Fibroblast of lung (primary cell): ENCODE measurements around the gene ARHGEF33. TPM values are rescaled to one million over a fixed set of nuclear protein-coding genes. Genes with fewer than 3 reads are reported as not detected.
A peak's percentile ranks its signal among the peaks of the same experiment; 100 is the strongest.

Source experiments
- DNase-seq, 2 donors: peaks; one replicate each; pipeline versions ENCODE4 v3.0.0 to v3.0.0-alpha.2; 2010; ENCODE audit warnings: low read depth in 2 of 2
- H2AFZ ChIP-seq: 2 replicates; pipeline ENCODE4 v1.5.1; 2012; ENCODE audit warnings: low read length, control low read depth, inconsistent platforms
- H3K27ac ChIP-seq: 2 replicates; pipeline ENCODE4 v1.5.1; 2011; ENCODE audit warnings: low read length, control low read depth; ENCODE audit not compliant: insufficient read depth
- H3K27me3 ChIP-seq: 2 replicates; pipeline ENCODE4 v1.5.1; 2011; ENCODE audit warnings: mild to moderate bottlenecking, low read length; ENCODE audit not compliant: control insufficient read depth, insufficient read depth
- H3K36me3 ChIP-seq: 2 replicates; pipeline ENCODE4 v1.5.1; 2011; ENCODE audit warnings: low read length; ENCODE audit not compliant: control insufficient read depth, insufficient read depth
- H3K4me1 ChIP-seq: 2 replicates; pipeline ENCODE4 v1.5.1; 2011; ENCODE audit warnings: low read length; ENCODE audit not compliant: control insufficient read depth, insufficient read depth; ENCODE audit errors: extremely low read depth
- H3K4me2 ChIP-seq: 2 replicates; pipeline ENCODE4 v1.5.1; 2011; ENCODE audit warnings: low read length, control low read depth; ENCODE audit not compliant: insufficient read depth; ENCODE audit errors: extremely low read depth
- H3K4me3 ChIP-seq, 4 experiments: fragments of 200-600 bp in 1 of 4; sonication (generic) in 1 of 4; replicated peaks in 1 of 4; 2 replicates each; pipeline ENCODE4 v1.5.1; 2011 to 2016; ENCODE audit warnings: low read length in 4 of 4, low read depth in 3 of 4, mild to moderate bottlenecking in 3 of 4, control low read depth in 2 of 4, inconsistent platforms in 1 of 4, mixed read lengths in 1 of 4; ENCODE audit not compliant: insufficient read depth in 1 of 4; ENCODE audit errors: control extremely low read depth in 1 of 4
- H3K79me2 ChIP-seq: 2 replicates; pipeline ENCODE4 v1.5.1; 2012; ENCODE audit warnings: mild to moderate bottlenecking, low read length, inconsistent platforms; ENCODE audit not compliant: control insufficient read depth, insufficient read depth
- H3K9ac ChIP-seq: 2 replicates; pipeline ENCODE4 v1.5.1; 2011; ENCODE audit warnings: mild to moderate bottlenecking, low read length, control low read depth; ENCODE audit not compliant: insufficient read depth
- H3K9me3 ChIP-seq: 2 replicates; pipeline ENCODE4 v1.5.1; 2012; ENCODE audit warnings: low read depth, low read length; ENCODE audit not compliant: control insufficient read depth, insufficient read depth
- H4K20me1 ChIP-seq: 2 replicates; pipeline ENCODE4 v1.5.1; 2011; ENCODE audit warnings: low read length; ENCODE audit not compliant: control insufficient read depth, insufficient read depth; ENCODE audit errors: extremely low read depth
- CTCF ChIP-seq, 2 donors: IDR thresholded peaks in 1 of 2; conservative IDR thresholded peaks in 1 of 2; 1 replicate in 1 of 2; 2 replicates in 1 of 2; pipeline ENCODE4 v1.5.1; 2011 to 2012; ENCODE audit warnings: low read length in 2 of 2, control low read depth in 1 of 2, inconsistent platforms in 1 of 2, low read depth in 1 of 2, mild to moderate bottlenecking in 1 of 2
- EZH2 ChIP-seq: IDR thresholded peaks from 2 replicates; pipeline ENCODE4 v1.5.1; 2012; ENCODE audit warnings: low read length, control low read depth, mild to moderate bottlenecking; ENCODE audit errors: missing control alignments
- polyA plus RNA-seq, 2 donors: library from polyadenylated mRNA; depleted of rRNA in 1 of 2; stranded (reverse) in 1 of 2; unstranded in 1 of 2; fragments of >200 nt; gene quantifications; 2 replicates each; pipeline ENCODE4 v1.2.1, GENCODE V29; 2011 to 2012; ENCODE audit warnings: missing spikeins in 1 of 2
- total RNA-seq: library from RNA; depleted of rRNA; stranded (reverse); fragments of >200 nt; gene quantifications from 2 replicates; pipeline ENCODE4 v1.2.1, GENCODE V29; 2014

The ARHGEF33 gene
- total and polyA plus RNA-seq, 2 donors (not counting 1 experiment from before 2014, with no cell fraction given): 0.10 to 0.50 TPM

DNA sequence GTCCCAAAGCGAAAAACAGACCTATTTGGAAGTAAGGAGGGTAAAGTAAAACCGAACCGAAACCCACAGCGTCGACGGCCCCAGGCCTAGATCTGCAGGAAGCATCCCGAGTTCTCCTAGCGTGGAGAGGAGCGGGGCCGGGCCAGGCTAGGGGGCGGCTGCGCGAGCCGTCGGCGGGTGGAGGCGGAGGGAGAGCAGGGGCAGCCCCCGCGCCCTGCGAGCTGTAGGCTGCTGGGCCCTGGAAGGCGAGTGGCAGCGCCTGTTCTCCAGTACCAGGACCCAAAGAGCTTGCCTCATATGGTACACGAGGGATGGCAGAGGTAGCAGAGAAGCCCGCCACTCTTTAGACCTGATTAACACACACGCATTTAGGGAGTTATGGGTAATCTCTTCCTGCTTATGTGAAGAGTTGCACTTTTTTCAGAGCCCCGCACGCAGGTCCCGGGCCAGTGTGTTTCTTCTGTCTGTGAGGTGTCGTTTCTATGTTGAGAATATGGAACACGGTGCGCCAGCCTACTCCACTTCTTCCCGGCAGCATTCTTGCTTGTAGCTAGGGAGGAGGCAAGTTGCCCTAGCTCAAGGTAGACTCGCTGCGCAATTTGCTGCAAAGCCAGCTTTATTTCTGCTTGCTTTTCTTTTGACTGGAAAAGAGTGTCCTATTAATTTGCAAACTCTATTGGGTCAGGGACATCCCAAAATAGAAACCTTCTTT is 71.1 kb downstream of the ARHGEF33 start:
- peaks cover 4% of the 10 kb centered on the region for H3K27me3 ChIP-seq
- peak overlapping the region; percentile 26 to 49 (median 37) for H3K4me3 ChIP-seq
- peak overlapping the region; percentile 71 for H3K4me2 ChIP-seq
- TF ChIP-seq EZH2 (no peak), CTCF (conservative IDR thresholded peaks at IDR 0.05 in 1 of 2, IDR thresholded peaks at IDR 0.05 in 1 of 2; ENCODE audit: low read depth in 1 of 2, low read length in 2 of 2) (no peak)
- no peak overlapping the region for H3K27ac ChIP-seq
- peak overlapping the region; percentile 91 for H2AFZ ChIP-seq
- H3K79me2 ChIP-seq: no peaks in the 10 kb centered on the region
- H3K9ac ChIP-seq: peak overlapping the region; percentile 42
- no peaks in the 10 kb centered on the region for H3K36me3 ChIP-seq
- no peaks in the 10 kb centered on the region for H4K20me1 ChIP-seq
- DNase-seq: no peak
- H3K9me3 ChIP-seq: no peaks in the 10 kb centered on the region
- no peaks in the 10 kb centered on the region for H3K4me1 ChIP-seq

DNA sequence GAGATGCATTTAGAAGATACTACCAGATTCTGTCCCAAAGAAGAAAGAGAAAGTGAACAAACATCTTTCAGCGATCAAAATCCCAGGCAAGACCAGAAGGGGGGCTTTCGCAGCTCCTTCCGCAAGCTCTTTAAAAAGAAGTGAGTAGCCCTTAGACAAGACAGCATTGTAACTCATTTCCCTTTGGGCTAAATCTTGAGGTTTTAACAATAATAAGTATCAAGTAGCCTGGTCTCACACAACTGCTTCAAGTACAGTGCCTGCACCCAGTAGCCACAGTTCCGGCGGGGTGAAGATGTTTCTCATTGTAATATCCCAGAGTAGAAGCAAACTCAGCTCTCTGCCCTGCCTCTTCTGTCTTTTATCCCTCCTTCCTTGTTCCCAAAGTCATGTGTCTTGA is 76.3 kb downstream of the ARHGEF33 start:
- no peaks in the 10 kb centered on the region for H4K20me1 ChIP-seq
- H3K36me3 ChIP-seq: no peaks in the 10 kb centered on the region
- H3K9ac ChIP-seq: no peak overlapping the region
- H3K79me2 ChIP-seq: no peaks in the 10 kb centered on the region
- no peak overlapping the region for H3K4me2 ChIP-seq
- no peak for TF ChIP-seq CTCF (conservative IDR thresholded peaks at IDR 0.05 in 1 of 2, IDR thresholded peaks at IDR 0.05 in 1 of 2; ENCODE audit: low read depth in 1 of 2, low read length in 2 of 2)
- TF ChIP-seq EZH2: no peak
- no peaks in the 10 kb centered on the region for H3K4me1 ChIP-seq
- DNase-seq: no peak
- no peaks in the 10 kb centered on the region for H3K27me3 ChIP-seq
- H3K27ac ChIP-seq: no peak overlapping the region
- H3K9me3 ChIP-seq: no peaks in the 10 kb centered on the region
- H3K4me3 ChIP-seq: no peak overlapping the region
- H2AFZ ChIP-seq: no peak overlapping the region

DNA sequence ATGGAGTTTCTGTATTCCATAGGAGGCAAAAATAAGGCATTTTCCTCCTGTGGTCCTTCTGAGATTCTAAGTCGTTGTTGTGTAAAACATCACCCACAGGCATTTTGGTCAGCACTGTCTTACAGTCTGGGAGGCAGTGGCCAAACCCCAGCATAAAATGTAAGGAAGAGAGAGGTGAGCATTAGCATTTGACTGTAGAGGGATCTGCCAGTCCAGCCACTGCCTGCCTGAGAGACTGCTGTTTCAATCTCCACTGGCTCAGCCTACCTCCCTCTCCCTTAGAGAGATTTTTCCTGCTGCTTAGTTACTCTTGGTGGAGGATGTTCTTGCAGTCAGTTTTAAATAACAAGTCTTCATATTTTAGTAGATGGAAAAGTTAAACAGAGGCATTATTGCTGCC is 77.0 kb downstream of the ARHGEF33 start:
- DNase-seq: no peak
- H3K27me3 ChIP-seq: no peaks in the 10 kb centered on the region
- H3K4me3 ChIP-seq: no peak overlapping the region
- TF ChIP-seq CTCF (conservative IDR thresholded peaks at IDR 0.05 in 1 of 2, IDR thresholded peaks at IDR 0.05 in 1 of 2; ENCODE audit: low read depth in 1 of 2, low read length in 2 of 2) (no peak), EZH2 (no peak)
- no peaks in the 10 kb centered on the region for H3K79me2 ChIP-seq
- no peak overlapping the region for H3K4me2 ChIP-seq
- H4K20me1 ChIP-seq: no peaks in the 10 kb centered on the region
- no peaks in the 10 kb centered on the region for H3K36me3 ChIP-seq
- no peak overlapping the region for H2AFZ ChIP-seq
- no peak overlapping the region for H3K9ac ChIP-seq
- H3K4me1 ChIP-seq: no peaks in the 10 kb centered on the region
- H3K27ac ChIP-seq: no peak overlapping the region
- H3K9me3 ChIP-seq: no peaks in the 10 kb centered on the region
